ENCODE measurements around the gene HIBCH. TPM values are rescaled to one million over a fixed set of nuclear protein-coding genes. Genes with fewer than 3 reads are reported as not detected.
A peak's percentile ranks its signal among the peaks of the same experiment; 100 is the strongest.
"Not testable (repeated sequence)": the region's sequence is repeated elsewhere in the genome, so short reads cannot be mapped to it uniquely, and the experiment has no call there.

The HIBCH gene
- total RNA-seq, 1 donor from 2014 or later = 24.5 TPM

DNA sequence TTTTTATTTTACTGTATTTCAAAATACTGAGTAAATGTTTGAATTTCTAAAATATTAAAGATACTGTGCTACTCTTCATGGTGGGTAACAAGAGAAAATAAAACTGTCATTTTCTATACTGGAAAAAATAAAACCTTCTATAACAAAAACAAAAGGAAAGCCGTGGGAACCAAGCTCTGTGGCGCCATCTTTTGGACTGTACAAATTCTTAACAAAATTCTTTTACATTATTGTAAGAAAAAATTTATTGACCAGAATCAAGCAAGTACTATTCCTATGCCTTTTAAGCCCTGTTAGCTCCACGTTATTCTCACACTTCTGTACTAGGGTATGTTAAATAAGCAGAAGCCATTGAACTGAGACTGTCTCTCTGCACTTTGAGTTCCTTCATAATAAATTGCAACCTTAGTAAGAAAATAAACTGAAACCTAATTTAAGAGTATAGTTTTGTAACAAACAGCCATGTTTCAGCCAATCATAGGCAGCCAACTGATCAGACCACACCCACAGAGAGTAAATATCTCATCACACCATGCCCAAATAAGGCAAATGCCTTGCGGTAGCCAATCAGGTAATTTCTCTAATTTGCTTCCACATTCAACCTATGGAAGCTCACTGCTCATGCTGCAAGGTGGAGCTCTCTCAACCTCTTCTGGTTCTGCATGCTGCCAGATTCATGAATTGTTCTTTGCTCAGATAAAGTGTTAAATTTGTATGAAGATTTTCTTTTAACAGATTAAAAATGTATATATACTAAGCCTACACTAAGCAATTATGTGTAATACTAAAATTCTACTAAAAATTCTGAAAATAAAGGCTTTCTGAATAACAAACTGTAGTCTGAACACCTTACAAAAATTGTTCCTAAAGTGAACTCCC lies 42.2 kb downstream of the HIBCH start:
- intact Hi-C loops (cut with micrococcal nuclease) = loop anchor here (5.0 kb wide), 1 partner anchor 190 kb away; no protein-coding TSS in a partner anchor
- H3K27me3 ChIP-seq (ENCODE audit: low read depth) = no peaks in the 10 kb centered on the region
- peaks cover 16% of the 10 kb centered on the region for H3K36me3 ChIP-seq
- H3K27ac ChIP-seq (replicated peaks) = no peak overlapping the region
- H3K4me3 ChIP-seq = no peak overlapping the region
- TF ChIP-seq, protein P1, sequence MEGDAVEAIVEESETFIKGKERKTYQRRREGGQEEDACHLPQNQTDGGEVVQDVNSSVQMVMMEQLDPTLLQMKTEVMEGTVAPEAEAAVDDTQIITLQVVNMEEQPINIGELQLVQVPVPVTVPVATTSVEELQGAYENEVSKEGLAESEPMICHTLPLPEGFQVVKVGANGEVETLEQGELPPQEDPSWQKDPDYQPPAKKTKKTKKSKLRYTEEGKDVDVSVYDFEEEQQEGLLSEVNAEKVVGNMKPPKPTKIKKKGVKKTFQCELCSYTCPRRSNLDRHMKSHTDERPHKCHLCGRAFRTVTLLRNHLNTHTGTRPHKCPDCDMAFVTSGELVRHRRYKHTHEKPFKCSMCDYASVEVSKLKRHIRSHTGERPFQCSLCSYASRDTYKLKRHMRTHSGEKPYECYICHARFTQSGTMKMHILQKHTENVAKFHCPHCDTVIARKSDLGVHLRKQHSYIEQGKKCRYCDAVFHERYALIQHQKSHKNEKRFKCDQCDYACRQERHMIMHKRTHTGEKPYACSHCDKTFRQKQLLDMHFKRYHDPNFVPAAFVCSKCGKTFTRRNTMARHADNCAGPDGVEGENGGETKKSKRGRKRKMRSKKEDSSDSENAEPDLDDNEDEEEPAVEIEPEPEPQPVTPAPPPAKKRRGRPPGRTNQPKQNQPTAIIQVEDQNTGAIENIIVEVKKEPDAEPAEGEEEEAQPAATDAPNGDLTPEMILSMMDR (IDR thresholded peaks at IDR 0.05; ENCODE audit: borderline replicate concordance) = peak; percentile 65
- H3K9me3 ChIP-seq (replicated peaks) = no peaks in the 10 kb centered on the region
- DNase-seq = no peak
- H3K4me1 ChIP-seq = no peaks in the 10 kb centered on the region

DNA sequence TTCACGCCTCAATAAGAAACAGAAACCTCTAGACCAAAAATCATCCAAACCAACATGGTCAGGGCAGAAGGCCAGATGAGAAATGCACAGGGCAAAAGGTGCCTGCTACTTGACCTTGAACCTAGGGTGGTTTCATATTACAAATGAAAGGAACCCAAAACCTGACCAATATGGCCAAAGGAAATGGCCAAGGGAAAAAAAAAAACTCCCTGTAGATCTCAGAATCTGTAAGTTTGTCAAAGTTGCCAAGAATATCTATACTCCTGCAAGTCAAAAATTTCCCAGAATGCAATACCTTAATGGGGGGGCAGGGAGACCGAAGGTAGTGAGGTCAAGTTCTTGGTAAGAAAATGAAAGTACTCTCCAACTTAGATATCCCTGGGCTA lies 47.2 kb downstream of the HIBCH start:
- Histone ChIP-seq H3K27ac (replicated peaks) (no peak overlapping the region), H3K4me3 (no peak overlapping the region), H3K36me3 (peaks cover 16% of the 10 kb centered on the region), H3K27me3 (ENCODE audit: low read depth) (no peaks in the 10 kb centered on the region), H3K4me1 (no peaks in the 10 kb centered on the region), H3K9me3 (replicated peaks) (no peaks in the 10 kb centered on the region)
- intact Hi-C loops (cut with micrococcal nuclease) = no loop called here
- TF ChIP-seq, protein P1 (IDR thresholded peaks at IDR 0.05; ENCODE audit: borderline replicate concordance) = no peak
- no peak for DNase-seq

DNA sequence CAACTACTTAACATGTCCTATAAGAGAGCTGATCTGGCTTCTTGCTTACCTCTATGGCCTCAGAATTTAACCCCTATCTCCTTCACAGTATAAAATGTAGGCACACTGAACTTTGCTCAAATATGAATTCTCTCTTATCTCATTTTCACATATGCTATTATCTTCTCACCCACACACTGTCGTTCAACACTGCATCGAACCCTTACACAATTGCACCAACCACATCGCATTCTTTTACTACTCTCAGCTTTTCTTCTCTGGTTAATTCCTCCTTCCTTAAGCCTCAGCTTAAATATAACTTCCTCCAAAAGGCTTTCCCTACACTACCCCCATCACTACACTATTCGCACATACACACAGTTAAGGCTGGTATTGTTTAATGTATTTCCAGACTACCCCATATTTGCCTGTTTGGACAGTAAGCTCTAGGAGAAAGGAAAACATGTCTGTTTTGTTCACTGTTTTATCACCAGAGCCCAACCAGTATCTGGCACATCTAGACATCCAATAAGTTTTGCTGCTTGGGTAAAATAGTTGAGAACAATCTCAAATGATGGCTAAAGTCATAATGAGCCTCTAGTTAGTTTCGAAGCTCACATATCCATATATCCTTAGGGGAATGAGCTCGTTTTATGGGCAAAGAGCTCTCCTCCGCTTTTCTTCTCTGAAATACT lies 47.7 kb downstream of the HIBCH start:
- no peak for DNase-seq
- no peak overlapping the region for H3K27ac ChIP-seq (replicated peaks)
- no peaks in the 10 kb centered on the region for H3K9me3 ChIP-seq (replicated peaks)
- TF ChIP-seq, protein P1 (IDR thresholded peaks at IDR 0.05; ENCODE audit: borderline replicate concordance) = no peak
- intact Hi-C loops (cut with micrococcal nuclease) = no loop called here
- no peaks in the 10 kb centered on the region for H3K4me1 ChIP-seq
- peaks cover 16% of the 10 kb centered on the region for H3K36me3 ChIP-seq
- no peaks in the 10 kb centered on the region for H3K27me3 ChIP-seq (ENCODE audit: low read depth)
- H3K4me3 ChIP-seq = no peak overlapping the region

DNA sequence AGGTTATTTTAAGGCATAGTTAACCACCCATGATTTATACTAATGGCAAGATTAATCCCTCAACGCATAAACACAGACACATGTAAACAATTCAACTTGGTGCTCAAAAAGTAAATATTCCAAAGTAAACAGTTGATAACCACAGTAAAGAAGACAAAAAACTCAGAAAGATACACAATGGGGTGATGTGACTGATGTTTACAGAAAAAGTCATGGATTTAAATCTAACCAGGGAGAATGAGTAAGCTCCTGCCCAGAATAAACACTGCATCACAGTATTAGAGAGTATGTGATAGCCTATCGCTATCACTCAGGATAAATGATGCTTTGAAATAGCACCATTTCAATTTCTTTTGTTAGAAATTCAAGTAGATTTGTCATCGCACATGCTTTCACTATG lies 49.3 kb downstream of the HIBCH start:
- TF ChIP-seq, protein P1 (IDR thresholded peaks at IDR 0.05; ENCODE audit: borderline replicate concordance) = no peak
- no peaks in the 10 kb centered on the region for H3K4me1 ChIP-seq
- no peaks in the 10 kb centered on the region for H3K27me3 ChIP-seq (ENCODE audit: low read depth)
- no peak for DNase-seq
- no peak overlapping the region for H3K27ac ChIP-seq (replicated peaks)
- H3K9me3 ChIP-seq (replicated peaks) = peaks cover 4% of the 10 kb centered on the region
- peaks cover 12% of the 10 kb centered on the region for H3K36me3 ChIP-seq
- H3K4me3 ChIP-seq = no peak overlapping the region
- intact Hi-C loops (cut with micrococcal nuclease) = no loop called here

DNA sequence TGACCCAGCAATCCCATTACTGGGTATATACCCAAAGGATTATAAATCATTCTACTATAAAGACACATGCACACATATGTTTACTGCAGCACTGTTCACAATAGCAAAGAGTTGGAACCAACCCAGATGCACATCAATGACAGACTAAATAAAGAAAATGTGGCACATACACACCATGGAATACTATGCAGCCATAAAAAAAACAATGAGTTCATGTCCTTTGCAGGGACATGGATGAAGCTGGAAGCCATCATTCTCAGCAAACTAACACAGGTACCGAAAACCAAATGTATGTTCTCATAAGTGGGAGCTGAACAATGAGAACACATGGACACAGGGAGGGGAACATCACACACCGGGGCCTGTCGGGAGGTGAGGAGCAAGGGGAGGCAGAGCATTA lies 49.9 kb downstream of the HIBCH start:
- H3K36me3 ChIP-seq; H3K27ac ChIP-seq (replicated peaks); H3K4me1 ChIP-seq; DNase-seq; H3K27me3 ChIP-seq (ENCODE audit: low read depth); intact Hi-C loops (cut with micrococcal nuclease); H3K4me3 ChIP-seq: not testable (repeated sequence)
- peaks cover 10% of the 10 kb centered on the region for H3K9me3 ChIP-seq (replicated peaks)

DNA sequence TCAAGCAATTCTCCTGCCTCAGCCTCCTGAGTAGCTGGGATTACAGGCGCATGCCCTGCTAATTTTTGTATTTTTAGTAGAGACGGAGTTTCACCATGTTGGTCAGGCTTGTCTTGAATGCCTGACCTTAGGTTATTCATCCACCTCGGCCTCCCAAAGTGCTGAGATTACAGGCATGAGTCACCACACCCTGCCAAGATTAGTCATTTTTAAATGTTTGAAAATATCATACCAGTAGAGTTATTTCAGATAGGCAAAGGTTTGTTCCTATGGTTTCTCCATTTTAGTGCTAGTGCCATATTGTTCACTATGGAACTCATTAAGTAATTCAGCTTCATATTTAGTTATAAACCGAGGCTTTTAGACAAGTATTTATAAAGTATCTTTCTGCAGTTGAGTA lies 52.3 kb downstream of the HIBCH start:
- Histone ChIP-seq H3K9me3 (replicated peaks) (peaks cover 12% of the 10 kb centered on the region), H3K4me1 (no peaks in the 10 kb centered on the region), H3K27me3 (ENCODE audit: low read depth) (no peaks in the 10 kb centered on the region), H3K27ac (replicated peaks) (no peak overlapping the region), H3K4me3 (no peak overlapping the region), H3K36me3 (no peaks in the 10 kb centered on the region)
- TF ChIP-seq, protein P1 (IDR thresholded peaks at IDR 0.05; ENCODE audit: borderline replicate concordance) = no peak
- no peak for DNase-seq
- intact Hi-C loops (cut with micrococcal nuclease) = no loop called here
